K562 (cell line): Measurements from ENCODE around the gene SLAMF9. TPM values are rescaled to one million over a fixed set of nuclear protein-coding genes. Genes with fewer than 3 reads are reported as not detected.
A peak's percentile ranks its signal among the peaks of the same experiment; 100 is the strongest.

ENCODE experiments used
- ARID1B ChIP-seq: fragments of 450-650 bp; IDR thresholded peaks from 2 replicates; pipeline ENCODE4 v1.6.1; 2016; ENCODE audit warnings: antibody characterized with exemption, mild to moderate bottlenecking, inconsistent platforms
- ARID3B ChIP-seq: fragments of 250-450 bp; sonication (Bioruptor Pico); IDR thresholded peaks from 2 replicates; pipeline ENCODE4 v1.4.0; 2020; ENCODE audit warnings: borderline replicate concordance
- CBFA2T2 ChIP-seq: fragments of 450-650 bp; conservative IDR thresholded peaks from 2 replicates; pipeline ENCODE4 v1.6.1; 2017; ENCODE audit warnings: mild to moderate bottlenecking
- CBFB ChIP-seq: sonication (generic); formaldehyde crosslinking; IDR thresholded peaks from 2 replicates; pipeline ENCODE4 v1.4.0; 2020; ENCODE audit warnings: mild to moderate bottlenecking, missing genetic modification reagents
- CCNT2 ChIP-seq: IDR thresholded peaks from 2 replicates; pipeline ENCODE4 v1.6.1; 2011; ENCODE audit warnings: borderline replicate concordance, low read depth, mild to moderate bottlenecking, moderate library complexity, mixed read lengths, low read length; ENCODE audit not compliant: insufficient read length; ENCODE audit errors: extremely low read depth
- CREB1 ChIP-seq, 2 experiments: sonication (generic) in 1 of 2; formaldehyde crosslinking in 1 of 2; IDR thresholded peaks; 2 replicates each; pipeline versions ENCODE4 v1.6.1 to v1.8.0; 2012 to 2022; ENCODE audit warnings: inconsistent platforms in 1 of 2, mild to moderate bottlenecking in 1 of 2, missing genetic modification reagents in 1 of 2, moderate library complexity in 1 of 2
- DACH1 ChIP-seq: fragments of 450-650 bp; IDR thresholded peaks from 2 replicates; pipeline ENCODE4 v1.6.1; 2018; ENCODE audit not compliant: partially characterized antibody
- EP300 ChIP-seq: IDR thresholded peaks from 2 replicates; pipeline ENCODE4 v1.6.1; 2012; ENCODE audit warnings: low read length, improper control_type of control experiment
- HNRNPUL1 ChIP-seq: fragments of 200-400 bp; formaldehyde crosslinking; IDR thresholded peaks from 2 replicates; pipeline ENCODE4 v1.6.1; 2017; ENCODE audit warnings: low read length
- KAT8 ChIP-seq: fragments of 450-650 bp; IDR thresholded peaks from 2 replicates; pipeline ENCODE4 v1.6.1; 2016; ENCODE audit warnings: low read depth, mild to moderate bottlenecking
- KDM5B ChIP-seq: fragments of 200-600 bp; sonication (generic); IDR thresholded peaks from 2 replicates; pipeline ENCODE4 v1.6.1; 2012; ENCODE audit warnings: low read depth, mild to moderate bottlenecking, moderate library complexity, low read length, control low read depth, inconsistent platforms; ENCODE audit not compliant: insufficient replicate concordance
- KHSRP ChIP-seq: fragments of 450-650 bp; IDR thresholded peaks from 2 replicates; pipeline ENCODE4 v1.6.1; 2017
- MAZ ChIP-seq, 2 experiments: fragments of 450-650 bp in 1 of 2; sonication (generic) in 1 of 2; formaldehyde crosslinking; IDR thresholded peaks in 1 of 2; conservative IDR thresholded peaks in 1 of 2; 2 replicates each; pipeline versions ENCODE4 v1.4.0 to v1.5.0; 2020; ENCODE audit warnings: mild to moderate bottlenecking in 1 of 2, missing genetic modification reagents in 1 of 2
- MTA2 ChIP-seq: fragments of 450-650 bp; IDR thresholded peaks from 2 replicates; pipeline ENCODE4 v1.6.1; 2016; ENCODE audit warnings: low read depth
- NFIC ChIP-seq: fragments of 450-650 bp; IDR thresholded peaks from 2 replicates; pipeline ENCODE4 v1.6.1; 2017; ENCODE audit warnings: mild to moderate bottlenecking, inconsistent platforms
- STAG1 ChIP-seq: sonication (generic); formaldehyde crosslinking; IDR thresholded peaks from 2 replicates; pipeline ENCODE4 v1.5.0; 2020; ENCODE audit warnings: missing genetic modification reagents, borderline replicate concordance
- TFAM ChIP-seq: fragments of 250-450 bp; sonication (Bioruptor Pico); conservative IDR thresholded peaks from 2 replicates; pipeline ENCODE4 v1.5.0; 2021; ENCODE audit warnings: mild to moderate bottlenecking, moderate library complexity
- ZEB2 ChIP-seq: fragments of 450-650 bp; IDR thresholded peaks from 2 replicates; pipeline ENCODE4 v1.6.1; 2016
- ZNF133 ChIP-seq: fragments of 250-450 bp; sonication (Bioruptor Pico); IDR thresholded peaks from 2 replicates; pipeline ENCODE4 v1.4.0; 2020; ENCODE audit warnings: mild to moderate bottlenecking
- polyA plus RNA-seq, 8 experiments: library from polyadenylated mRNA; depleted of rRNA in 4 of 8; stranded (reverse) in 5 of 8; unstranded in 3 of 8; fragments of >200 nt; fragmentation: Nextera tagmentation in 2 of 8; fragmentation: Illumina TruSeq in 1 of 8; extraction: Ambion mirVana in 2 of 8; extraction: Trizol in 1 of 8; gene quantifications; 2 replicates each; pipeline versions ENCODE4 v1.2.1 to v1.2.3, GENCODE V29; 2011 to 2014; ENCODE audit warnings: inconsistent platforms in 1 of 8, missing spikeins in 1 of 8
- total RNA-seq, 7 experiments: library from RNA; depleted of rRNA in 6 of 7; stranded (reverse); fragments of >200 nt in 6 of 7; fragmentation: Illumina TruSeq in 2 of 7; extraction: Trizol in 2 of 7; gene quantifications; 2 replicates each; pipeline versions ENCODE4 v1.2.1 to v1.2.3, GENCODE V29; 2011 to 2021; ENCODE audit warnings: low replicate concordance in 1 of 7
- TF ChIP-seq, protein P1 (sequence below), 2 experiments: IDR thresholded peaks; 2 replicates each; pipeline ENCODE4 v1.6.1; 2012; ENCODE audit warnings: improper control_type of control experiment in 2 of 2, low read depth in 2 of 2, low read length in 2 of 2, borderline replicate concordance in 1 of 2
- TF ChIP-seq, protein P2 (sequence below): fragments of 250-450 bp; sonication (Bioruptor Pico); IDR thresholded peaks from 2 replicates; pipeline ENCODE4 v1.8.0; 2021; ENCODE audit warnings: moderate library complexity, mild to moderate bottlenecking, inconsistent platforms

Gene SLAMF9
- total and polyA plus RNA-seq, 9 of the 15 experiments (the other 6 are each of a cell fraction or from before 2014, with no cell fraction given): 0.13 to 0.21 TPM; not detected in 7

GRCh38 chr1:159921700-159922504, 32.1 kb downstream of the SLAMF9 start (continued):
- TF ChIP-seq MAZ (CRISPR knock-in tag; conservative IDR thresholded peaks at IDR 0.05 in 1 of 2, IDR thresholded peaks at IDR 0.05 in 1 of 2): peak in 1 of 2 experiments; percentile 51; a peak in 2 of 4 replicates
- no peak for TF ChIP-seq HNRNPUL1
- no peak for TF ChIP-seq ZNF133
- TF ChIP-seq TFAM: no peak
- TF ChIP-seq STAG1 (CRISPR knock-in tag): no peak
- TF ChIP-seq CCNT2: no peak
- TF ChIP-seq ARID3B (CRISPR knock-in tag): no peak
- no peak for TF ChIP-seq CBFB (CRISPR knock-in tag)
- TF ChIP-seq ZEB2: no peak
- peak; percentile 67 for TF ChIP-seq CBFA2T2
- TF ChIP-seq NFIC: peak; percentile 96
- TF ChIP-seq KAT8: no peak
- no peak for TF ChIP-seq CREB1 (IDR thresholded peaks at IDR 0.05)
- no peak; the same call in 1 of the 2 replicates for TF ChIP-seq CREB1 (CRISPR knock-in tag; IDR thresholded peaks at IDR 0.05)
- TF ChIP-seq KDM5B: peak; percentile 14
- no peak for TF ChIP-seq KHSRP
- TF ChIP-seq EP300: peak; percentile 53; the same call in 1 of the 2 replicates
- no peak for TF ChIP-seq DACH1
- TF ChIP-seq, protein P1, sequence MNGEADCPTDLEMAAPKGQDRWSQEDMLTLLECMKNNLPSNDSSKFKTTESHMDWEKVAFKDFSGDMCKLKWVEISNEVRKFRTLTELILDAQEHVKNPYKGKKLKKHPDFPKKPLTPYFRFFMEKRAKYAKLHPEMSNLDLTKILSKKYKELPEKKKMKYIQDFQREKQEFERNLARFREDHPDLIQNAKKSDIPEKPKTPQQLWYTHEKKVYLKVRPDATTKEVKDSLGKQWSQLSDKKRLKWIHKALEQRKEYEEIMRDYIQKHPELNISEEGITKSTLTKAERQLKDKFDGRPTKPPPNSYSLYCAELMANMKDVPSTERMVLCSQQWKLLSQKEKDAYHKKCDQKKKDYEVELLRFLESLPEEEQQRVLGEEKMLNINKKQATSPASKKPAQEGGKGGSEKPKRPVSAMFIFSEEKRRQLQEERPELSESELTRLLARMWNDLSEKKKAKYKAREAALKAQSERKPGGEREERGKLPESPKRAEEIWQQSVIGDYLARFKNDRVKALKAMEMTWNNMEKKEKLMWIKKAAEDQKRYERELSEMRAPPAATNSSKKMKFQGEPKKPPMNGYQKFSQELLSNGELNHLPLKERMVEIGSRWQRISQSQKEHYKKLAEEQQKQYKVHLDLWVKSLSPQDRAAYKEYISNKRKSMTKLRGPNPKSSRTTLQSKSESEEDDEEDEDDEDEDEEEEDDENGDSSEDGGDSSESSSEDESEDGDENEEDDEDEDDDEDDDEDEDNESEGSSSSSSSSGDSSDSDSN (IDR thresholded peaks at IDR 0.05; ENCODE audit: borderline replicate concordance in 1 of 2, low read depth in 2 of 2, low read length in 2 of 2): 0 out of 4 replicates have a peak, but pooled peaks of 1 of the 2 experiments have one; percentile 49
- TF ChIP-seq ARID1B: peak; percentile 74
- TF ChIP-seq MTA2: no peak
- TF ChIP-seq, protein P2, sequence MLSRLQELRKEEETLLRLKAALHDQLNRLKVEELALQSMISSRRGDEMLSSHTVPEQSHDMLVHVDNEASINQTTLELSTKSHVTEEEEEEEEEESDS (CRISPR knock-in tag): no peak
